ENCODE results near the gene POLE.

Gene POLE

GRCh38 chr12:132588821-132589669 lies 98.1 kb downstream of the POLE start:
- H3K9me3 ChIP-seq (ENCODE audit: low read depth, low read length), result no peaks in the 10 kb centered on the region
- H3K9ac ChIP-seq (ENCODE audit: insufficient read length), result no peak overlapping the region
- DNase-seq (ENCODE audit: low read depth, low spot score), result no peak
- TF ChIP-seq POLR2AphosphoS5 (IDR thresholded peaks at IDR 0.05; ENCODE audit: borderline replicate concordance, low read depth, low read length) (no peak), EZH2 (IDR thresholded peaks at IDR 0.05) (no peak)
- no peak overlapping the region for H3K4me3 ChIP-seq
- no peaks in the 10 kb centered on the region; the same call in 1 of the 2 replicates for H3K36me3 ChIP-seq (ENCODE audit: insufficient read depth, low read length)
- no peak overlapping the region for H3K27ac ChIP-seq

- Histone ChIP-seq H3K9me3 (ENCODE audit: low read depth, low read length) (no peaks in the 10 kb centered on the region), H3K36me3 (ENCODE audit: insufficient read depth, low read length) (no peaks in the 10 kb centered on the region; the same call in 1 of the 2 replicates), H3K9ac (ENCODE audit: insufficient read length) (no peak overlapping the region), H3K27ac (no peak overlapping the region), H3K4me3 (no peak overlapping the region)
- DNase-seq (ENCODE audit: low read depth, low spot score), result no peak
- TF ChIP-seq FOXP2 (optimal IDR thresholded peaks at IDR 0.05; ENCODE audit: control extremely low read depth, extremely low read length, insufficient read depth), result no peak
- no peak for TF ChIP-seq POLR2AphosphoS5 (IDR thresholded peaks at IDR 0.05; ENCODE audit: borderline replicate concordance, low read depth, low read length)
- no peak for TF ChIP-seq EZH2 (IDR thresholded peaks at IDR 0.05)
Measured at GRCh38 chr12:132588319-132588718, 98.8 kb downstream of the POLE start.

DNA sequence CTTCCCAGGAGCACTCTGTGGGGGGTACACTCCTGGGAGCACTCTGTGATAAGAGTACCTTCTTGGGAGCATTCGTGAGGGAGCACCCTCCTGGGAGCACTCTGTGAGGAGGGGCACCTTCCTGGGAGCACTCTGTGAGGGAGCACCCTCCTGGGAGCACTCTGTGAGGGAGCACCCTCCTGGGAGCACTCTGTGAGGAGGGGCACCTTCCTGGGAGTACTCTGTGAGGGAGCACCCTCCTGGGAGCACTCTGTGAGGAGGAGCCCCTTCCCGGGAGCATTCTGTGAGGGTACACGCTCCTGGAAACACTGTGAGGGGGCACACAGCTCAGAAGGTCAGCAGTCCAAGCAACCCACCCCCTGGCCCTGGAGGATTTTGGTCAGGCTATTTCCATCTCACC lies 99.4 kb downstream of the POLE start:
- no peak overlapping the region for H3K27ac ChIP-seq
- no peaks in the 10 kb centered on the region; the same call in 1 of the 2 replicates for H3K36me3 ChIP-seq (ENCODE audit: insufficient read depth, low read length)
- TF ChIP-seq POLR2AphosphoS5 (IDR thresholded peaks at IDR 0.05; ENCODE audit: borderline replicate concordance, low read depth, low read length) (no peak), EZH2 (IDR thresholded peaks at IDR 0.05) (no peak), FOXP2 (optimal IDR thresholded peaks at IDR 0.05; ENCODE audit: control extremely low read depth, extremely low read length, insufficient read depth) (no peak)
- H3K9ac ChIP-seq (ENCODE audit: insufficient read length), result no peak overlapping the region
- no peak overlapping the region for H3K4me3 ChIP-seq
- DNase-seq (ENCODE audit: low read depth, low spot score), result no peak
- H3K9me3 ChIP-seq (ENCODE audit: low read depth, low read length), result no peaks in the 10 kb centered on the region

DNA sequence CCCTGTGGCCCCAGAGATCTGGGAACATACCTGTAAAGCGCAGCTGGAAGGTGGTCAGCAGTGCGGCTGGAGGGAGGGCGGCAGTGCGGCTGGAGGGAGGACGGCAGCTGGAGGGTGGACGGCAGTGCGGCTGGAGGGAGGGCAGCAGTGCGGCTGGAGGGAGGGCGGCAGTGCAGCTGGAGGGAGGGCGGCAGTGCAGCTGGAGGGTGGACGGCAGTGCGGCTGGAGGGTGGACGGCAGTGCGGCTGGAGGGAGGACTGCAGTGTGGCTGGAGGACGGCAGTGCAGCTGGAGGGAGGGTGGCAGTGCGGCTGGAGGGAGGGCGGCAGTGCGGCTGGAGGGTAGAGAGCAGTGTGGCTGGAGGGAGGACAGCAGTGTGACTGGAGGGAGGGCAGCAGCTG lies 100.2 kb downstream of the POLE start:
- Histone ChIP-seq H3K4me3 (no peak overlapping the region), H3K36me3 (ENCODE audit: insufficient read depth, low read length) (no peaks in the 10 kb centered on the region; the same call in 1 of the 2 replicates), H3K9me3 (ENCODE audit: low read depth, low read length) (no peaks in the 10 kb centered on the region), H3K27ac (no peak overlapping the region), H3K9ac (ENCODE audit: insufficient read length) (no peak overlapping the region)
- TF ChIP-seq POLR2AphosphoS5 (IDR thresholded peaks at IDR 0.05; ENCODE audit: borderline replicate concordance, low read depth, low read length) (no peak), FOXP2 (optimal IDR thresholded peaks at IDR 0.05; ENCODE audit: control extremely low read depth, extremely low read length, insufficient read depth) (no peak), EZH2 (IDR thresholded peaks at IDR 0.05) (no peak)
- no peak for DNase-seq (ENCODE audit: low read depth, low spot score)

DNA sequence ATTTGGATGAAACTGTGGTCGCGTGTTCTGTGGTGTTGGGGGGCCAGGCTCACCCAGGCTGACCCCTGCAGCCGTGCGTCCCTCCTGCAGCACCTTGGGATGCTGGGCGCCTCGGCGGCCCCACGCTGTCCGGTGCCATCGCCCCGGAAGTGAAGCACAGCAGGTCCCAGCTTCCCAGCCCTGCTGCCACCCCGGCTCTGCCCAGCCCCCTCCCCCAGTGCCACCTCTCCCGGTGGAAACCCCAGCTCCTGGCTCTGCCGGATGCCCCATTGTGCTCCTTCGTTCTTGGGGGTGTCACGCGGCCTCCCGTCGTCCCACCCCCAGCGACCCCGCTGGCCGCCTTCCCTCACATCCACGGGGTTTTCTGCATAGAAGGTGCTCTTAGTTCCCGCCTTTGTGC lies 102.0 kb downstream of the POLE start:
- H3K4me3 ChIP-seq, result no peak overlapping the region
- no peak overlapping the region for H3K27ac ChIP-seq

DNA sequence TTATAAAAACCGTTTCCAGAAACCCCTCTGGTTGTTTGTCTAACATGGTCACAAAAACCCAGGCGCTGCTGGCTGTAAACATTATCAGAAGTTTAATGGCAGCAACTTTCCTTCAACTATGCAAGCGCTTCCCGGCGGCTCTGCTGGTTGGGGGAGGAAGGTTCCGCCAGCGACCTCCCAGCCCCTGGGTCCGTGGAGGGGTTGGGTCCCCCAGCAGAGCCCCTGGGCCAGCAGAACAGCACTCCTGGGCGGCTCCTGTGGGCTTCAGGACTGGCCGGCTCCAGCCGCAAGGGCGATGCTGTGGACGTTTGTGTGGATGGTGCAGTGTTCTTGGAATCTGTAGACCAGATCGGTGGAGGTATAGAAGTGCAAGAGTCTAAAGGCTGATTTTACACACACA lies 102.7 kb downstream of the POLE start:
- no peak overlapping the region for H3K4me3 ChIP-seq
- H3K9ac ChIP-seq (ENCODE audit: insufficient read length), result no peak overlapping the region
- no peak overlapping the region for H3K27ac ChIP-seq
- no peak for DNase-seq (ENCODE audit: low read depth, low spot score)
- no peak for TF ChIP-seq FOXP2 (optimal IDR thresholded peaks at IDR 0.05; ENCODE audit: control extremely low read depth, extremely low read length, insufficient read depth)
- no peak for TF ChIP-seq EZH2 (IDR thresholded peaks at IDR 0.05)
- peaks cover 3% of the 10 kb centered on the region; the same call in 1 of the 2 replicates for H3K36me3 ChIP-seq (ENCODE audit: insufficient read depth, low read length)
- H3K9me3 ChIP-seq (ENCODE audit: low read depth, low read length), result no peaks in the 10 kb centered on the region

More for the DNA sequence above, 102.0 kb downstream of the POLE start:
- Histone ChIP-seq H3K9me3 (ENCODE audit: low read depth, low read length) (no peaks in the 10 kb centered on the region), H3K36me3 (ENCODE audit: insufficient read depth, low read length) (peaks cover 3% of the 10 kb centered on the region; the same call in 1 of the 2 replicates), H3K9ac (ENCODE audit: insufficient read length) (no peak overlapping the region)
- no peak for DNase-seq (ENCODE audit: low read depth, low spot score)
- TF ChIP-seq POLR2AphosphoS5 (IDR thresholded peaks at IDR 0.05; ENCODE audit: borderline replicate concordance, low read depth, low read length) (no peak), EZH2 (IDR thresholded peaks at IDR 0.05) (no peak), FOXP2 (optimal IDR thresholded peaks at IDR 0.05; ENCODE audit: control extremely low read depth, extremely low read length, insufficient read depth) (no peak)

DNA sequence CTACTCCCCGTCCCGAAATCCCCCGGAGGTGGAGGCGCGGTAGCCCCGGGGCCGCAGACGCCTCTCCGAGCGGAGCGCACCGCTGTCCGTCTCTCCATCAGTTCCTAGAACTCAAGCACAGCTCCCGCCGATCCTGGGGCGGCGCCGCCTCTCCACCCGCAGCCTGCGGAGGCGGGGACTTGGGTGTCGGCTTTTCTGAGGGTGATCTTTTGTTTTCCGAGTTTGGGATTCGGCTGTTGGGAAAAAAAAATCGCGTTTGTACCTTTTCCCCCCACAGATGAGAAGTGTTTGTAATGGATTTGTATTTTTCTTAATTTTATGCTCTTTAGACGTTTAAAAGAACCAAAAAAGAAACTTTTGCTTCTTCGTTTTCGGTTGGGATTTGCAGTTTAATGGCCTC lies 103.4 kb downstream of the POLE start:
- Histone ChIP-seq H3K4me3 (no peak overlapping the region), H3K9me3 (ENCODE audit: low read depth, low read length) (no peaks in the 10 kb centered on the region), H3K9ac (ENCODE audit: insufficient read length) (no peak overlapping the region), H3K27ac (no peak overlapping the region), H3K36me3 (ENCODE audit: insufficient read depth, low read length) (peaks cover 3% of the 10 kb centered on the region; the same call in 1 of the 2 replicates)
- DNase-seq (ENCODE audit: low read depth, low spot score), result no peak
- TF ChIP-seq EZH2 (IDR thresholded peaks at IDR 0.05) (no peak), POLR2AphosphoS5 (IDR thresholded peaks at IDR 0.05; ENCODE audit: borderline replicate concordance, low read depth, low read length) (no peak), FOXP2 (optimal IDR thresholded peaks at IDR 0.05; ENCODE audit: control extremely low read depth, extremely low read length, insufficient read depth) (no peak)

- no peak overlapping the region for H3K4me3 ChIP-seq
- H3K9me3 ChIP-seq (ENCODE audit: low read depth, low read length), result no peaks in the 10 kb centered on the region
- TF ChIP-seq FOXP2 (optimal IDR thresholded peaks at IDR 0.05; ENCODE audit: control extremely low read depth, extremely low read length, insufficient read depth) (no peak), POLR2AphosphoS5 (IDR thresholded peaks at IDR 0.05; ENCODE audit: borderline replicate concordance, low read depth, low read length) (no peak), EZH2 (IDR thresholded peaks at IDR 0.05) (no peak)
Measured at GRCh38 chr12:132583411-132583710, 103.8 kb downstream of the POLE start.

More at GRCh38 chr12:132583411-132583710, 103.8 kb downstream of the POLE start:
- Histone ChIP-seq H3K36me3 (ENCODE audit: insufficient read depth, low read length) (peaks cover 3% of the 10 kb centered on the region; the same call in 1 of the 2 replicates), H3K27ac (no peak overlapping the region), H3K9ac (ENCODE audit: insufficient read length) (no peak overlapping the region)
- no peak for DNase-seq (ENCODE audit: low read depth, low spot score)

All from SK-N-MC (cell line).